ENCODE measurements around the gene CCDC141.

CCDC141 gene

DNA sequence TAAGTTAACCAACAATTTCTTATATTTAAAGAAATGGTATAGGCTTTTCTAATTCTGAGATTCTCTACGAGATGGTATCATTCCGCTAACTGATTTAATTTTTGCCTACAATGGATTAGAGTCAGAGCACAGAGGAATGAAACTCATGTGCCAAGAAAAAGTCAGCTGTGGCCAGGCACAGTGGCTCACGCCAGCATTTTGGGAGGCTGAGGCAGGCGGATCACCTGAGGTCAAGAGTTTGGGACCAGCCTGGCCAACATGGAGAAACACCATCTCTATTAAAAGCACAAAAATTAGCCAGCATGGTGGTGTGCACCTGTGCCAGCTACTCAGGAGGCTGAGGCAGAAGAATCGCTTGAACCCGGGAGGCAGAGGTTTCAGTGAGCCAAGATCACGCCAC, 225.8 kb downstream of the CCDC141 start:
- DNase-seq, result no peak

- DNase-seq, result no peak
These were observed 229.9 kb downstream of the CCDC141 start for GRCh38 chr2:178819992-178820391.

- no peak for DNase-seq
These were observed 230.6 kb downstream of the CCDC141 start for GRCh38 chr2:178819147-178819875.

DNA sequence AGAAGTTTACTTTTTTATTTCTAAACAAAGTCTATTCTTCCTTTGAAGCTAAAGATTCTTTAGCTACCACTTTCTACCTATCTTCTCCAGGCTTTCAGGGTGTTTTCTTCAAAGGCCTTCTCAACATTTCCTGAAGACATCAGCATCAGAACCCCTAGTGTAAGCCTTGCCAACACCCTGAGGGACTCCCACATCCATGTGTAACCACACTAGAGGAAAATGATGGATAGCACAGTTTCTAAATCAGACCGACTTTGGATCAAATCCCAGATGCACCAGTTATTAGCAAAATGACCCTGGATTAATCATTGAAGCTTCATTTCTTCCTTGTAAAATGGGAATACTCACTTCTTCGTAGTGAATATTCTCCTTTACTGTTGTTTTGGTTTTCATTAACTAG, 238.0 kb downstream of the CCDC141 start:
- DNase-seq, result no peak

- DNase-seq, result no peak
These were observed 238.9 kb downstream of the CCDC141 start for GRCh38 chr2:178811045-178811444.

DNA sequence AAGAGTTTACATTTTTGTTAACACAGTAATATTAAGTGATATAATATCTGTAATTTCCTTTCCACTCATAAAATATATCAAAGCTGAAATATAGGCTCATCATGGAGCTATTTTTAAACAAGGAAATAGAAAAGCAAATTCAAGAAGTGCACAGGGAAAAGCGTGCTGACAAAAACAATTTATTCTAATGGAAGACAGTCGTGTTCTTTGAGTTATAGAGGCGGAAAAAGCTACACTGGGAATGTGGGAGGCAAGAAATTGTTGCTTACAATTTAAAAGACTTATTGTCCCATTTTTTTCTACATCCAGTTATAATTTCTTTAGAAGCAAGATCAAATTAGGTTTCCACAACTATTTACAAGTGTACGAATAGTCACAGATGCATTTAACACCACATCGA, 239.5 kb downstream of the CCDC141 start:
- DNase-seq, result no peak

DNA sequence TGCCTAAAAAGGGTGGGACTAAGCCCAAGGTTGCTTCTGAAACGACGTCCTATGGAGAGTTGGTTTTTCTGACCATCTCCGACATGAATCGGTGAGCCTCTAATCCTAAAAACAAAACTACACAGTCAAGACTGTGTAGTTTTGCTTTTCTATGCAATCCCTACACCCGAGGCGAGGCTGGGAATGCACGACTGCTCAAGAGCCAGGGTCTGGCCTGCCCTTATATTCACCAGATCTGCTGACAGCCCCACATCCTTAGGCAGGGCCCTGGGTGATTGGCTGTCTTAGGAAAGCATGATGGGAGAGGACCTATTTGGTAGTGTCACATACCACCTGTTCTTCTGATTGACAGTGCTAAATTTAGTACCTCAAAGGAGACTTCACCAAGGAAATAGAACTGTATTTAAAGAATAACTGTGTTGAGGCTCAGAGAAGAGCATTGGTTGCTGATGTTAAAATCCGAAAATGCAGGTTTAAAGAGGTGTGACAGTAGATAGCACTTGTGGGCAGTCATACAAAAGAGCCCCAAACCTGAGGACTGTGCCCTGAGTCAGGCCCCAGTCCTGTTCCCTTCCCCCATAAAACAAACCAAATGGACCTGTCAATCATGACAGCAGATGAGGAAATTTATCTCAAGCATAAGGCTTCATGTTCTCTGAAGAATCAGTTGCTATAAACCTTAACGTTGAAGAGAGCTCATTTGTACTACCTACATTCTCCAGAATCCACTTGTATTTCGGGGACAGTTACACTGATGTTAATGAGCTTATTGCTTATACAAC, 242.5 kb downstream of the CCDC141 start, which contains the start of gene TTN:
TTN (minus strand) TSS at position 197 of the 782 bp plus-strand sequence. CDS start 2,781 bp downstream, outside the sequence.
- no peak for DNase-seq

- no peak for DNase-seq
These were observed 243.4 kb downstream of the CCDC141 start for GRCh38 chr2:178806543-178806942.

- no peak for DNase-seq
These were observed 244.5 kb downstream of the CCDC141 start for GRCh38 chr2:178805457-178805856.

GRCh38 chr2:178804791-178805190, 245.1 kb downstream of the CCDC141 start:
- DNase-seq, result no peak

GRCh38 chr2:178800510-178800909, 249.4 kb downstream of the CCDC141 start:
- DNase-seq, result no peak

- DNase-seq, result no peak
These were observed 250.6 kb downstream of the CCDC141 start for GRCh38 chr2:178799305-178799704.

- DNase-seq, result no peak
These were observed 253.8 kb downstream of the CCDC141 start for GRCh38 chr2:178796079-178796677.

- DNase-seq, result no peak
These were observed 262.0 kb downstream of the CCDC141 start for GRCh38 chr2:178787934-178788333.

DNA sequence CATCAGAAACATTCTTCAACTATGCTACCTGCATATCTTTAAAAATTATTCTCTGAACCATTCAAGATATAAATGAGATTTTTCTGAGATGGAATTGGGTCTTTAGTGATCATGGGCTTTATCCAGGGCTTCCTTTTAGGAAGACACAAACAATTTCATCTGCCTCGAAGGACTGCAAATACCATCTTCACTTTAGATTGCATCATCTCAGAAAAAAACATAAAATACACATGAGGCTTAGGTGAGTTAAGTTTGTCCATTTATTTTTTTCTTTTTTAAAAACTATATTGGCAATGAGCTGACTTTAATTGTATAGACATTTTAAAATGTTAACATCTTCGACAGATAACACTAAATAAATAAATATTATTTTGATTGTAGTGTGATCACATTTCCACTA, 262.8 kb downstream of the CCDC141 start:
- DNase-seq, result no peak

GRCh38 chr2:178783889-178784288, 266.0 kb downstream of the CCDC141 start:
- no peak for DNase-seq

DNA sequence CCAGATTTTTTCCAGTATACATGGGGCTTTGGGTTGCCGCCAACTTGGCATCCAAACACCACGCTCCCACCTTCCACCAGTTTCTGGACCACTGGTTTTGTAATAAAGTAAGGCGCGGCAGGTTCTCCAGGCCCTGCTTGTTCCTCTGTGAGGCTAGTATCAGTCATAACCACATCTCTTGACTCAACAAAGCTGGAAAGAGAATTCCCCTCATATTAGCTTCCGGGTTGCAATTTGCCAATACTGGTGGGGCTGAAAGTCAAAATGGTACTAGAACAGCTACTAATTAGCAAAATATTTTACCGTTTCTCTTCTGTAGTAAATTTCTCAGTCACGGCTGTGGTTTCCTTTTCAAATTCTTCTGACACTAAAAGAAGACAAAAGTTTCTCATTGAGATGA, 267.7 kb downstream of the CCDC141 start:
- DNase-seq, result no peak
